Astrocyte of the spinal cord (primary cell): ENCODE data around the gene NATD1.
"Not testable (repeated sequence)": the region's sequence is repeated elsewhere in the genome, so short reads cannot be mapped to it uniquely, and the experiment has no call there.

ENCODE experiments used
- DNase-seq: peaks from one replicate; pipeline ENCODE4 v3.0.0; 2011; ENCODE audit warnings: low read depth, low spot score
- H3K4me3 ChIP-seq: 2 replicates; pipeline ENCODE4 v1.5.1; 2011; ENCODE audit warnings: low read depth, mild to moderate bottlenecking, low read length, moderate library complexity
- CTCF ChIP-seq: IDR thresholded peaks from 2 replicates; pipeline ENCODE4 v1.5.1; 2012; ENCODE audit warnings: low read depth, mild to moderate bottlenecking, low read length, inconsistent platforms
- in situ Hi-C: cut with HindIII; loops from 2 replicates; pipeline ENCODE4 v1.10.0; 2017; ENCODE audit warnings: low sequenced_read_pairs

The NATD1 gene

GRCh38 chr17:21196126-21196525, 57.1 kb downstream of the NATD1 start:
- no peak for TF ChIP-seq CTCF
- no peak overlapping the region for H3K4me3 ChIP-seq
- in situ Hi-C loops = no loop called here
- no peak for DNase-seq

- in situ Hi-C loops = no loop called here
- DNase-seq = peak; percentile 38
- H3K4me3 ChIP-seq = no peak overlapping the region
- no peak for TF ChIP-seq CTCF
Measured at GRCh38 chr17:21194703-21195102, 58.5 kb downstream of the NATD1 start.

- no peak for TF ChIP-seq CTCF
- in situ Hi-C loops = no loop called here
- DNase-seq = no peak
Measured at GRCh38 chr17:21194226-21194625, 59.0 kb downstream of the NATD1 start.

GRCh38 chr17:21193031-21193430, 60.2 kb downstream of the NATD1 start:
- TF ChIP-seq CTCF = no peak
- in situ Hi-C loops = no loop called here
- no peak for DNase-seq
- no peak overlapping the region for H3K4me3 ChIP-seq

More at GRCh38 chr17:21194226-21194625, 59.0 kb downstream of the NATD1 start:
- no peak overlapping the region for H3K4me3 ChIP-seq

GRCh38 chr17:21192414-21192813, 60.8 kb downstream of the NATD1 start:
- H3K4me3 ChIP-seq, in situ Hi-C loops, DNase-seq: not testable (repeated sequence)

GRCh38 chr17:21191698-21192097, 61.5 kb downstream of the NATD1 start:
- DNase-seq = no peak
- TF ChIP-seq CTCF = no peak
- in situ Hi-C loops = no loop called here
- H3K4me3 ChIP-seq = no peak overlapping the region

GRCh38 chr17:21190078-21190477, 63.1 kb downstream of the NATD1 start:
- no peak for TF ChIP-seq CTCF
- in situ Hi-C loops = no loop called here
- H3K4me3 ChIP-seq = no peak overlapping the region
- DNase-seq = no peak
